Measurements from ENCODE around the gene ADAMTS7. TPM values are rescaled to one million over a fixed set of nuclear protein-coding genes. Genes with fewer than 3 reads are reported as not detected.

The ADAMTS7 gene
- total and polyA plus RNA-seq, 2 of the 8 experiments (the other 6 are each of a cell fraction or from before 2014, with no cell fraction given): 27.9 to 45.2 TPM

DNA sequence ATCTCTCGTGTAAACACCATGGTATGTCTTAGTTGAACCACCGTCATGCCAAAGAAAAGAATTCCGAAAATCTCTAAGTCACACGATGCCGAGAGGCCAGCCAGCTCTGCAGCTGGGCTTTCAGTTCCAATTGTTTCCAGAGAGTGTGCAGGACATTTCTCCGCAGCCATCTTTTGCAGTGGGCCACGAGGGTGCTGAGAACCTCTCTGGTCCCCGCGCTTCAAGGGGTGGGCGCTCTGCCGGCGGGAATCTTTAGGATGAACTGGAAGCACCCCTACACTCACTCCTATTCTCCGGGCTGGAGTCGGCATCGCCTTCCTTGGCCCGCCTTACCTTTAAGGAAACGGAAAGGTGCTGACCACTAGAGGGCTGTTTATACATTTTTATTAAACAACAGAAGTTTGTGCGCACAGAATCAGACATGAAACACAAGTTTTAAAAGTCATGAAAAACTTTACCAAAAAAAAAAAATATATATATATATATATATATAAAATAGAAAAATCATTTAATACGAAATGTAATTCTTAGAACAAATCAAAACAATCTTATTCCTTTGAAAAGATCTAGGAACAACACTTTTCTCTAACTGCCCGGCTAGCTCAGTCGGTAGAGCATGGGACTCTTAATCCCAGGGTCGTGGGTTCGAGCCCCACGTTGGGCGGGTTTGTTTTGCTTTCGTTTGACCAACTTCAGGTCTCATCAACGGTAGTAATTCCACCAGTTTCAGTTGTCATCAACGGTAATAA, 48.9 kb upstream of the ADAMTS7 start (continued):
- no peak for TF ChIP-seq CBX5 (IDR thresholded peaks at IDR 0.05; ENCODE audit: low read depth, low read length)
- TF ChIP-seq EZH2 (IDR thresholded peaks at IDR 0.05; ENCODE audit: low read depth, low read length, severe bottlenecking): no peak
- TF ChIP-seq RXRA (IDR thresholded peaks at IDR 0.05; ENCODE audit: insufficient read depth, low read depth, low read length): no peak
- TF ChIP-seq CREB1 (IDR thresholded peaks at IDR 0.05): no peak
- TF ChIP-seq SP4 (IDR thresholded peaks at IDR 0.05; ENCODE audit: low read length): no peak
- TF ChIP-seq CEBPB (IDR thresholded peaks at IDR 0.05; ENCODE audit: low read depth, low read length): no peak
- TF ChIP-seq RNF2 (IDR thresholded peaks at IDR 0.05; ENCODE audit: borderline replicate concordance, low read depth, low read length, missing control alignments, poor library complexity, severe bottlenecking): no peak
- peak; percentile 76; the same call in 1 of the 2 replicates for TF ChIP-seq MAFK (IDR thresholded peaks at IDR 0.05; ENCODE audit: low read depth, low read length)
- no peak for TF ChIP-seq HDAC6 (IDR thresholded peaks at IDR 0.05; ENCODE audit: low read depth, low read length)
- TF ChIP-seq, protein P1, sequence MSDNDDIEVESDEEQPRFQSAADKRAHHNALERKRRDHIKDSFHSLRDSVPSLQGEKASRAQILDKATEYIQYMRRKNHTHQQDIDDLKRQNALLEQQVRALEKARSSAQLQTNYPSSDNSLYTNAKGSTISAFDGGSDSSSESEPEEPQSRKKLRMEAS (IDR thresholded peaks at IDR 0.05): peak; percentile 79
- no peak for TF ChIP-seq KDM4A (IDR thresholded peaks at IDR 0.05; ENCODE audit: low read depth, low read length, severe bottlenecking)
- peak; percentile 22 to 32; a peak in 3 of 4 replicates for TF ChIP-seq RAD21 (IDR thresholded peaks at IDR 0.05 in 1 of 2, conservative IDR thresholded peaks at IDR 0.05 in 1 of 2; ENCODE audit: low read depth in 2 of 2, low read length in 2 of 2)
- no peak for TF ChIP-seq JUN (IDR thresholded peaks at IDR 0.05; ENCODE audit: low read depth, low read length)
- 0 out of 2 replicates have a peak, but pooled peaks have one; percentile 17 for TF ChIP-seq SP1 (IDR thresholded peaks at IDR 0.05; ENCODE audit: low read depth, low read length)
- no peak for TF ChIP-seq NANOG (IDR thresholded peaks at IDR 0.05; ENCODE audit: insufficient read depth, low read depth, low read length, poor library complexity, severe bottlenecking)
- no peak; a peak in 1 of 4 replicates for TF ChIP-seq SIN3A (conservative IDR thresholded peaks at IDR 0.05 in 1 of 2, IDR thresholded peaks at IDR 0.05 in 1 of 2; ENCODE audit: low read depth in 1 of 2, low read length in 2 of 2)
- TF ChIP-seq, protein P2, sequence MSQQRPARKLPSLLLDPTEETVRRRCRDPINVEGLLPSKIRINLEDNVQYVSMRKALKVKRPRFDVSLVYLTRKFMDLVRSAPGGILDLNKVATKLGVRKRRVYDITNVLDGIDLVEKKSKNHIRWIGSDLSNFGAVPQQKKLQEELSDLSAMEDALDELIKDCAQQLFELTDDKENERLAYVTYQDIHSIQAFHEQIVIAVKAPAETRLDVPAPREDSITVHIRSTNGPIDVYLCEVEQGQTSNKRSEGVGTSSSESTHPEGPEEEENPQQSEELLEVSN (IDR thresholded peaks at IDR 0.05): peak; percentile 66
- no peak for TF ChIP-seq KDM1A (IDR thresholded peaks at IDR 0.05; ENCODE audit: borderline replicate concordance, low read length)
- no peak for TF ChIP-seq SP2 (IDR thresholded peaks at IDR 0.05; ENCODE audit: low read length)
- no peak for TF ChIP-seq FOSL1 (IDR thresholded peaks at IDR 0.05; ENCODE audit: insufficient read depth, low read depth, low read length)
- no peak for TF ChIP-seq SRF (IDR thresholded peaks at IDR 0.05; ENCODE audit: low read depth, low read length)
- TF ChIP-seq PHF8 (conservative IDR thresholded peaks at IDR 0.05; ENCODE audit: low read depth, low read length): peak; percentile 37
- TF ChIP-seq TCF12 (IDR thresholded peaks at IDR 0.05; ENCODE audit: low read depth, low read length): no peak

All from H1 (cell line).